ENCODE results near the gene HAUS5. TPM values are rescaled to one million over a fixed set of nuclear protein-coding genes. Genes with fewer than 3 reads are reported as not detected.

Gene HAUS5
- total and polyA plus RNA-seq, 10 of the 15 experiments (the other 5 are each of a cell fraction or from before 2014, with no cell fraction given): 3.1 to 32.6 (median 17.6) TPM

DNA sequence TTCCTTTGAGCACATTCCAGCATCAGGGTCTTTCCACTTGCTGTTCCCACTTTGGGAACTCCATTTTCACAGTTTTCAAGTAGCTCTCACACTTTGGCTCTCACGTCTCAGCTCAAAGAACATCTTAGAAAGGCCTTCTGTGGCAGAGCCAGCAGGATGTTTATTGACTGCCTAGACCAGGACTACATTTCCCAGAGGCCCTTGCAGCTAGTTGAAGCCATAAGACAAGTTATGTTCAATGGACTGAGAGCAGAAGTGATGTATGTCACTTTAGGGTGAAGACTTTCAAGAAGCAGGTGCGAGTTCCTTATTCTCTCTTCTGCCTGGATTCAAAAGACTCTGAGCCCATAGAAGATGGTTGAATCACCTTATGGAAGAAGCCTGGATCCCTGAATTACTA is 4.3 kb upstream of the HAUS5 start:
- SMC1A ChIA-PET (ENCODE audit: uncharacterized antibody, unreplicated experiment): interaction anchor here (1.0 to 2.2 kb wide), 2 partner anchors 10 to 15 kb away, joined by 3 to 14 read pairs; no protein-coding TSS in a partner anchor
- TF ChIP-seq PML (IDR thresholded peaks at IDR 0.05; ENCODE audit: low read length): no peak
- TF ChIP-seq, protein P1, sequence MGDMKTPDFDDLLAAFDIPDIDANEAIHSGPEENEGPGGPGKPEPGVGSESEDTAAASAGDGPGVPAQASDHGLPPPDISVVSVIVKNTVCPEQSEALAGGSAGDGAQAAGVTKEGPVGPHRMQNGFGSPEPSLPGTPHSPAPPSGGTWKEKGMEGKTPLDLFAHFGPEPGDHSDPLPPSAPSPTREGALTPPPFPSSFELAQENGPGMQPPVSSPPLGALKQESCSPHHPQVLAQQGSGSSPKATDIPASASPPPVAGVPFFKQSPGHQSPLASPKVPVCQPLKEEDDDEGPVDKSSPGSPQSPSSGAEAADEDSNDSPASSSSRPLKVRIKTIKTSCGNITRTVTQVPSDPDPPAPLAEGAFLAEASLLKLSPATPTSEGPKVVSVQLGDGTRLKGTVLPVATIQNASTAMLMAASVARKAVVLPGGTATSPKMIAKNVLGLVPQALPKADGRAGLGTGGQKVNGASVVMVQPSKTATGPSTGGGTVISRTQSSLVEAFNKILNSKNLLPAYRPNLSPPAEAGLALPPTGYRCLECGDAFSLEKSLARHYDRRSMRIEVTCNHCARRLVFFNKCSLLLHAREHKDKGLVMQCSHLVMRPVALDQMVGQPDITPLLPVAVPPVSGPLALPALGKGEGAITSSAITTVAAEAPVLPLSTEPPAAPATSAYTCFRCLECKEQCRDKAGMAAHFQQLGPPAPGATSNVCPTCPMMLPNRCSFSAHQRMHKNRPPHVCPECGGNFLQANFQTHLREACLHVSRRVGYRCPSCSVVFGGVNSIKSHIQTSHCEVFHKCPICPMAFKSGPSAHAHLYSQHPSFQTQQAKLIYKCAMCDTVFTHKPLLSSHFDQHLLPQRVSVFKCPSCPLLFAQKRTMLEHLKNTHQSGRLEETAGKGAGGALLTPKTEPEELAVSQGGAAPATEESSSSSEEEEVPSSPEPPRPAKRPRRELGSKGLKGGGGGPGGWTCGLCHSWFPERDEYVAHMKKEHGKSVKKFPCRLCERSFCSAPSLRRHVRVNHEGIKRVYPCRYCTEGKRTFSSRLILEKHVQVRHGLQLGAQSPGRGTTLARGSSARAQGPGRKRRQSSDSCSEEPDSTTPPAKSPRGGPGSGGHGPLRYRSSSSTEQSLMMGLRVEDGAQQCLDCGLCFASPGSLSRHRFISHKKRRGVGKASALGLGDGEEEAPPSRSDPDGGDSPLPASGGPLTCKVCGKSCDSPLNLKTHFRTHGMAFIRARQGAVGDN (IDR thresholded peaks at IDR 0.05): no peak
- TF ChIP-seq HCFC1 (IDR thresholded peaks at IDR 0.05; ENCODE audit: low read length): peak; percentile 61
- peak; percentile 70 for TF ChIP-seq SIX5 (IDR thresholded peaks at IDR 0.05; ENCODE audit: low read depth, low read length, severe bottlenecking)
- TF ChIP-seq YY1 (IDR thresholded peaks at IDR 0.05; ENCODE audit: low read depth, low read length): peak; percentile 65; the same call in 1 of the 2 replicates
- TF ChIP-seq CBFB (IDR thresholded peaks at IDR 0.05; ENCODE audit: low read depth): no peak
- H2AFZ ChIP-seq (ENCODE audit: control insufficient read depth, low read depth, low read length): peak overlapping the region; percentile 15; the same call in 1 of the 2 replicates
- 28% methylated on average over 2 of the region's 2 CpGs for WGBS (ENCODE audit: insufficient coverage, insufficient replicate concordance, low lambda C conversion rate, missing lambda C conversion rate)
- H3K4me2 ChIP-seq (ENCODE audit: control insufficient read depth, insufficient read depth): no peak overlapping the region
- H3K9ac ChIP-seq (ENCODE audit: control insufficient read depth, insufficient read depth, low read length): no peak overlapping the region
- H3K36me3 ChIP-seq (ENCODE audit: control insufficient read depth in 2 of 2, insufficient read depth in 2 of 2, low read length in 1 of 2): no peaks in the 10 kb centered on the region
- peaks cover 4% of the 10 kb centered on the region for H3K79me2 ChIP-seq (ENCODE audit: control insufficient read depth, insufficient read depth, low read length)
- CTCF ChIA-PET: interaction anchor here (0.6 to 3.0 kb wide), 5 partner anchors 10 to 416 kb away, joined by 3 to 10 read pairs (median 4); no protein-coding TSS in a partner anchor
- intact Hi-C loops (cut with micrococcal nuclease; ENCODE audit: unreplicated experiment) (no loop called here), in situ Hi-C loops (cut with MboI) (no loop called here)
- H3K9me3 ChIP-seq (replicated peaks; ENCODE audit: control insufficient read depth, insufficient read depth, low read length): peaks cover 9% of the 10 kb centered on the region
- no peaks in the 10 kb centered on the region for H4K20me1 ChIP-seq (ENCODE audit: control insufficient read depth, insufficient read depth)
- RAD21 ChIA-PET (ENCODE audit: unreplicated experiment): interaction anchor here (3.1 kb wide), 1 partner anchor 10 kb away, joined by 11 read pairs; no protein-coding TSS in a partner anchor
- H3K4me3 ChIP-seq: no peak overlapping the region
- DNase-seq (ENCODE audit: low read depth, low spot score) (no peak), ATAC-seq (no peak), FAIRE-seq (peak; percentile 41)
- H3K27ac ChIP-seq (ENCODE audit: control insufficient read depth, insufficient read depth): no peak overlapping the region
- no TSS peak for BruUV-seq (replicated peaks)
- peaks cover 17% of the 10 kb centered on the region for H3K4me1 ChIP-seq (ENCODE audit: control insufficient read depth, insufficient read depth, low read length)
- POLR2A ChIA-PET: interaction anchor here (0.6 to 1.5 kb wide), 5 partner anchors 11 to 98 kb away, joined by 3 to 16 read pairs (median 4); no protein-coding TSS in a partner anchor
- H3K27me3 ChIP-seq (replicated peaks in 1 of 2; ENCODE audit: control insufficient read depth in 2 of 2, insufficient read depth in 2 of 2, low read length in 1 of 2): no peaks in the 10 kb centered on the region
